Right lobe of liver (tissue), 4 donors: ENCODE data around the gene ODF2.

ENCODE experiments used
- CTCF ChIP-seq, 4 donors: fragments of 200-600 bp in 3 of 4; fragments of 450-650 bp in 1 of 4; IDR thresholded peaks; one replicate each; pipeline versions ENCODE4 v1.5.1 to v1.8.0; 2016 to 2022; ENCODE audit warnings: antibody characterized with exemption in 4 of 4, mild to moderate bottlenecking in 2 of 4
- POLR2A ChIP-seq: fragments of 450-650 bp; IDR thresholded peaks from one replicate; pipeline ENCODE4 v1.6.1; 2017; ENCODE audit warnings: antibody characterized with exemption, mild to moderate bottlenecking
- donor health status: DM: no; HTN: no; CAD: no.
- donor health status: DM: no; HTN: no; CAD: no.
- donor health status: DM: no; HTN: yes; CAD: no.

GRCh38 chr9:128431207-128431606 lies 24.6 kb upstream of the ODF2 start:
- TF ChIP-seq CTCF (IDR thresholded peaks at IDR 0.05) (no peak), POLR2A (no peak)
